ELF-1 (cell line): ENCODE data around the gene LIN28B.
"Not testable (repeated sequence)": the region's sequence is repeated elsewhere in the genome, so short reads cannot be mapped to it uniquely, and the experiment has no call there.

Experiments
- DNase-seq: peaks from one replicate; pipeline ENCODE4 v3.0.0-alpha.2; 2016; ENCODE audit warnings: low read depth, low spot score

LIN28B gene

DNA sequence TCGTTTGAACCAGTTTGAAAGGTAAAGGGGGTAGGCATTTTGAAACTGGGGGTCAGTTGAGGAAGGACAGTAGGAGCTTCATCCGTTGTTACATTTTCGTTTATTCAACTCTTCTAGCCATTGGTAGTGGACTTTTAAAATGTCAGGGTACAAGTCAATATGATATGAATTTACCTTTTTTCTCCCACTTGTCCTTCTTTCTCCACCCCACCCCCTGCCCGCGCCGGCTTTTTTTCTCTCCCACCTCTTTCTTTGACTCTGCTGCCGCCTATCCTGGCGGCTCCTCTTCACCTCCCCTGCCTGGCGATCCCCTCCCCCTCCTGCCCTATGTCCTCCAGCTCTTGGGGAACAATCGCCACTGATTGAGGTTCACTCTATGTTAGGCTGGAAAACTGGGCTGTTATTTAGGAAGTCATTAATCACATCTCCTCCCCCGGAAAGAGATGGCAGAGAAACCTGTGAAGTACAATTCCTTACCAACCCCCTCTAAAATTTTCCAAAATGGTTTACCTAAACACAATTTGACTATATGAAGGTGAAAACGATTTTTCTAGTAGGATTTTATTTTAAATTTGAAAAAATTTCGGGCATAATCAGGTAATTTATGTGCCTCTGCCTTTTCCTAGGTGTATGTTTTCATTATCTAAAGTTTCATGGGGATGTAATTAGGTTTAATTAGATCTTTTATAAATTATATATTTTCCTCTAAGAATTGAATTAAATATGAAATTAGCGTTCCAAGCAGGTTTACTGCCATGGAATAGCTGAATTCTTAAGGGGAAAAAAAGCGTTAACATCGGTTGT is 778 bp upstream of the LIN28B start:
- DNase-seq, result peak; percentile 88

DNA sequence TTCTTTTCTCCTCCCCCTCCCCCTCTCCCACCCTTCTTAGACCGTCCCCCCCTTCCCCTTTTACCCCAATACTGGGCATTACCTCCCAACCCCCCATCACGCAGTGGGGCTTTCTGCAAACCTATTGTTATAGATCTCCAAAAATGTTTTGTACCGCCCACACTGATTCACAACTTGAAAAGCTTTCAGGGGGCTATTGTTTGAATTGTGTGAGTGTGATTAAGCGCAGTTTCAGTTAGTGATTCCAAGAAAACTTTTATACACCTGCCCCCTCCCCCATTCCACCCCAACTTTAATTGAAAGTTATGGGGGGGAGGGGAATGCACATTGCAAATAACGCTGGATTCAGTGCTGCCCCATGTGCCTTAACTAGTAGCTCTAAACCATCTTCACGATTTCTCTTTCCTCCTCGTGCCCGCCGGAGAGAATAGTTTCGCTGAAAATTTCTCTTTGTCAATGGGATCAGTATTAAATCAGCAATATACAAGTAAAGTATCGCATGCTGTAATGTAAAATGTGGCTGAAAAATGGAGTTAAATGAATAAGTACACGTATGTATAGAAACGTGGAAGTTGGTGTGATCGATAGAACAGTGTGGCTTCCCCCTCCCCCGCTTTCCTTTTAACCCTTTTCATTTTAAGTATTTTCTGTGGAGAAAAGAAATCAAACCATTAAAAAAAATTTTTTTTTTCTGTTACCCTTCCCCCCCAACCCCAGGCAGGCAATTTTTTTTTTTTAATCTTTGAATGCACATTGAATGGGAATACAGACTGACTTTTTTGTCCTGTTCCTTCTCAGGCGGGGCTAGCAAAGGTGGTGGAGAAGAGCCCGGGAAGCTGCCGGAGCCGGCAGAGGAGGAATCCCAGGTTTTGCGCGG is 632 bp downstream of the LIN28B start:
- peak; percentile 71 for DNase-seq

DNA sequence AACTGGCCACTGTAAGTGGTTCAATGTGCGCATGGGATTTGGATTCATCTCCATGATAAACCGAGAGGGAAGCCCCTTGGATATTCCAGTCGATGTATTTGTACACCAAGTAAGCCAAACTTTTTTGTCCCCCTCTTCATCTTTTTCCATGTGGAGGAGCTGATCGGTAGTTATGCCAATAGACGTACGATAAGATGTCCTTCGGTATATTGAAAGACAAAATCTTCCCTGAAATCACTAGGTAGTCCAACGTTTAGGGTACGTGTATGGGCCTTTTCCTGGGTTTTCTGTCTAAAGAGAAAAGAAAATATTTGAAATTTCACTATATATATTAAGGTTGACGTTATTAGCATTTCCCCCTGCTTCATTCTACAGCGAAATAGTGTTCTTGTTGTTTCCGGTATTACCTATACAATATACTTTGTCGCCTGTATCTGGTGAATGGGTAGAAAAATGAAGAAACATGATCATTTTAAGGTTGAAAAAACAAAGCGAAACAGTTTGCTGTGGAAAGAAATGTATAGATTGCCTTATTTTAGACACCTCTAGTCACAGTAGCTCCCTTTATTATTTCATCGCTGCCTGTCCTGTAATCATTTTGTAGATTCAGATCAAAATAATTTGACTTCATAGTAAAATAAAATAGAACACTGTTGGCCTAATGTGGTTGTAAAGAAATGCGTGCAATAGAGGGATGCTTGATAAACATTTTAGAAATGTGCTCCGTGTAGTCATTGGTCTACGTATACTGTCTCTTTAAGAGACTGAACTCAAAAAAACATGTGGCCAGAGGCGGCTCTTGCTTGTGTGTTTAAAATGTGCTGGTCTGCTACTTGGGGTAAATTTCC is 1.5 kb downstream of the LIN28B start:
- peak; percentile 42 for DNase-seq

DNA sequence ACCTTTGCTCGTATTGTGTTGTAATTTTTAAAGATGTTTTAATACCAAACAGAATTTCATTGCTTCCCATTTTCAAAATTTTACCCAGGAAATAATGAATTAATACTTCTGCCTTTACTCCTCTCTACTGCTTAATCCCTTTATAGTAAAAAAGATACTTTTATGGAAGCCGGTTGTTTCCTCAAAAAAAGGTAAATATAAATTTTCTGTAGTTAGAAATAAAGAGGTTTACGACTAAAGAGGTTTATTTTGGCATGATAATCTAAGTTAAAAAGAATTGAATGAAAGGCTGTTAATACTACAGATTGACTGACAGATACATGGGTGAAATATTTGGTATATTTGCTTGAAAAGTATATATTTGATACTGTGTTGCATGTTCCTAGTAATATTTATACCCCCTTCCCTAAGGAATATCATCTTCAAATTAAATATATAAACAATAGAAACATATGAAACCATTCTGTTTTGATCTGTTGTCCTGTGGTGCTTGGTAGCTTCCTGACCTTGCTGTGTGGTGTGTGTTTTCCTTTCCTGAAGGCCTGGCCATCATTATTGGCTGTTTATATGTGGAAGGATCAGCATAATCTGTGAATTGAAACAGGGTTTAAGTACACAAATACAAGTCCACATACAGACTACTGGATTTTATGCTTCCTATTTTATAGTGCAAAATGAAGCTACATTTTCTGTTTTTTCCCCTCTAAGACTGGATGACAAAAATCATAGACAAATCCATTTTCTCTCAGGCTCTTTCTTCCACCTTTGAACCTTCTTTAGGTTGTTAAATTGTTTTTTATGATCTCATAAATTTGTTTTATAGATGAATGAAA is 2.3 kb downstream of the LIN28B start:
- no peak for DNase-seq

DNA sequence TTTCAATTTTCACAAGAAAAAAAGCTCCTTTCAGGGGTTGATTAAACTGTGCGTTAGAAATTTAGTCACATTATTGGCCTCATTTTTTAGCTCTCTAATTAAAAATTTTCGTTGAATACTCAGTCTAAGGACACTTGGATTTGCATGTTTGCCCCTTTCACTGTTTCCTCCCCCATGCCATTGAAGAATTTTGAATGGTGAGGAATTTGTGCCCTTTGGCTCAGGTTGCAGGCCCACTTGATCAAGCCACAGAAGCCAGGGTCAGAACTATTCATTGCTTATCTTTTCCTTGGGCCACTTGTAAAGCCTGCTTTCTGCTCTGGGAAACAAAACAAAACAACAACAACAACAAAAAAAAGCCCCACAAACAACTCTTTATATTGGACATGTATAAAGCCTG is 12.2 kb downstream of the LIN28B start:
- DNase-seq, result peak; percentile 68

DNA sequence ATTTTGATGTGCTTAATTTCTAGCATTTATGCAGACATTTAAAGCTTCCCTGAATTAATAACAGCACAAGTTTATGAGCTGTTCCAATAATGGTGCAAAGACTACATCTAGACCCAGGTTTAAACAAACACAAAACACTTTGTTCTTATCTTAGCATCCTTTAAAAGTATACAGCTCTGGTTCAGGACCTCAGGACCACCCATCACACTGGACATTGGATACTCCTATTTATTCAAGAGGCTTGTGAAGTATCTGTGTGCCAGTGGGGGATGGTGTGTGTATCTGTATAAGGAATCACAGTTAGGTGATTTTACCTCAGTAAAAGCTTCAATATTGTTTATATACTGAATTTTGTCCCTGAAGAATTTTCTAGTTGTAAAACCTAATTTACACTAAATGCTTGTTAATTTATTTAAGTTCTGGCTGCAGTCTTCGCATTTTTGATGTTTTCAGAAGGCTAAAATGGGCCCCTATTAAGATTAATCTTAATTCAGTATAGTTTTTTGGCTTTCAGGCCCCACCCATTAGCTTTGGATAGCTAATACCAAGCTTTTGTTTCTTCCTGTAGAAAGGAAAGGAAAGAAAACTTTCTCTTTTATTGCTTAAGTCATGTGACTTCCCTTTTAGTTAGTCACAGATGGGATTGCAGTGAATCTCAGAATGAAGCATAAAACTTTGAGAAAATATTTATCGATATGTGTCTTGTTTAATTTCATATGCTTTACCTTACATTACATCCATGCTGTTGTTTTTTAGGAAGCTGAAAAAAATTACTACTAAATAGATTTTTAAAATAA is 13.1 kb downstream of the LIN28B start:
- DNase-seq, result no peak

DNA sequence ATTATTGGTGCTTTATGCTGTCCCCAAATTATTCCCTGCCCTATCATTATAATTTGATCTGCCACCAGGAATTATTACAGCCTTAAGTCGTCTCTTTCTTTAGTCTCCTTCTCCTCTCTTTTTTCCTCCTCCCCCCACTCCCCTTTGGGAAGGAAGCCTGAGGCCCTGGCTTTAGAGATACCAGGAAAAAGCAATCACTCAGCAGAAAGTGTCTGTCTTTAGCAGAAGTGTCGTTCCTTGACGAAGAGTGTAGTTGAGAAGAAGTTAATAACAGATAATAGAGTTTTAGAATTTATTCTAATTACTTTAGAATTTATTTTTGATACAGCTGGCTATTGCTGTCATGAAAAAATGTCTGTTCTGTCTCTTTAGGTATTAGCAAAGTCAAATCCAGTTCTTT is 16.5 kb downstream of the LIN28B start:
- DNase-seq, result peak; percentile 32

DNA sequence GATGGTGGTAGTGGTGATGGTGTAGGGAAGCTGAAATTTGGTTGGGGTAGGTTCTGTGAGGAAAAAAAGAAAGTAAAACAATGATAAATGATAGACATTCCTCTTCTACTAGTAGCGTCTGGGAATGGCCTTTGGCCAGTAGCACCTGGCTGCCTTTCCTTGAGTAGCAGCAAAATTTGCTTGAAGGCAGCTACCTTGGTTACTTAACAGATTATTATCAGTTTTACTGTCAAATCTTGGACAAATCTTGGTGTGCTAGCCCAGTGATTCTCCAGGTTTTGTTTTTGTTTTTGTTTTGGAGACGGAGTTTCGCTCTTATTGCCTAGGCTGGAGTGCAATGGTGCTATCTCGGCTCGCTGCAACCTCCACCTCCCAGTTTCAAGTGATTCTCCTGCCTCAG is 26.4 kb downstream of the LIN28B start:
- no peak for DNase-seq

DNA sequence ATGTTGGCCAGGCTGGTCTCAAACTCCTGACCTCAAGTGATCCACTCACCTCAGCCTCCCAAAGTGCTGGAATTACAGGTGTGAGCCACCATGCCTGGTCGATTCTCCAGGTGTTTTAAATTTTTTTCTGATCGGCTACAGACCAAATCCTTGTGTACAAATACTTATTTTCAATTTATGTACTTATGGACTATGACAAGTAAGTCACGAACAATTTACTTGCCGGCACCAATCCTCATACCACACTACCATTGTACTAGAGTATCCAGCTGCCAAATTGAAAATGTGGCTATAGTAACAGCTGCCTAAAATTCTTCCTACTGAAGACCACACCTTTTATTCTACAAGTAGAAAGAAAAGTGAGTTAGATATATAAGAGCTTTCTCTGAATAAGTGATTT is 26.9 kb downstream of the LIN28B start:
- DNase-seq, result no peak

DNA sequence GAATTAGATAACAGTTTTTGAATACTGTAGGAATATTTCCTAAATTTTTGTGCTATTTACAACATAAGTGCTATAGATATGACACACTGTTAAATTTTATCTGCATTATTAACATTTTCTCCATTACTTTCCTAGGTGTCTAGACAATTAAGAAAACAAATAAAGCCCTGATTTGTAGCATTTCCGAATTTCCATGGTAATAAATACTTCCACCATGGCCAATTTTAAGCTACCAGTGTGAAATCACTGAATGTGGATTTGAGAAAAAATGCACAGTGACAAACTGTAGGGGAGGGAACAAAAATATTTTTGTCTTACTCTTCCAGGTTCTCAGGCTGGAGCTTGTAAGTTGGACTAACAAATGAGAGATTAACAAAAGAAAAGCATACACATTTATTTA is 27.9 kb downstream of the LIN28B start:
- no peak for DNase-seq

DNA sequence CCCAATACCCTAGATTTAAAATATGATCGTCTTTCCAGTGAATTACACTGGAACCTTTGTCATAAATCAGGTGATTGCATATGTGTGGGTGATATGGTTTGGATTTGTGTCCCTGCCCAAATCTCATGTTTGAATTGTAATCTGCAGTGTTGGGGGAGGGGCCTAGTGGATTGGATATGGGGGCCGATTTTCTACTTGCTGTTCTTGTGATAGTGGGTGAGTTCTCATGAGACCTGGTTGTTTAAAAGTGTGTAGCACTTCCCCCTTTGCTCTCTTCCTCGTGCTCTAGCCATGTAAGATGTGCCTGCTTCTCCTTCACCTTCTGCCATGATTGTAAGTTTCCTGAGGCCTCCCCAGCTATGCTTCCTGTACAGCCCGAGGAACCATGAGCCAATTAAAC is 29.0 kb downstream of the LIN28B start:
- DNase-seq, result not testable (repeated sequence)

DNA sequence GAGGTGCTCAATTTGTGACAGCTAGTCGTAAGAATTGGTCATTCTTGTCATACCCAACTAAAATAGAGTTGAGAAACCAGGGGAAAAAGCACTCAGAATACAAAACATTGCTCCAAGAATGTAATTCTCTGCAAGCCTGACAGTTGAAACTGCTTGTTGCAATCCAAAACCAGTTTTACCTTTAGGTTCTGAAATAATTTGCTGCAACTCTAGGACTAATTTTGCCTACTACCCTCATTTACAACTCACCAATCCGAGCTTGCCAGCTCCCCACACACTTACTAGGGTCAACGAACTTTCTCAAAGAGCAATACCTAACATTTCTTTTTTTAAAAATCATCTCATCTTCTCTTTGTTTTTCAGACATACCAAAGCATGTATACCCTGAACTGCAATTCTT is 29.7 kb downstream of the LIN28B start:
- no peak for DNase-seq

DNA sequence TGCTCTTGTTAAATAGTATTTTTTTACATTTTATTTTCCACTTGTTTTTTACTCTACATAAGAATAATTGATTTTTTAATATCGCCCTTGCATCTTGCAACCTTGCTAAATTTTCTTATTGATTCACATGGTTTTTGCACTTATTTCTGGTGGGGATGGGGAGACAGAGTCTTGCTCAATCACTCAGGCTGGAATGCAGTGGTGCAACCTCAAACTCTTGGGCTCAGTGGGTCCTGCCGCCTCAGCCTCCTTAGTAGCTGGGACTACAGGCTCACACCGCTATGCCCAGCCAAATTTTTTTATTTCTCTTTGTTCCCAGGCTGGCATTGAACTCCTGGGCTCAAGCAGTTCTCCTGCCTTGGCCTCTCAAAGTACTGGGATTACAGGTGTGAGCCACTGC is 30.3 kb downstream of the LIN28B start:
- no peak for DNase-seq

DNA sequence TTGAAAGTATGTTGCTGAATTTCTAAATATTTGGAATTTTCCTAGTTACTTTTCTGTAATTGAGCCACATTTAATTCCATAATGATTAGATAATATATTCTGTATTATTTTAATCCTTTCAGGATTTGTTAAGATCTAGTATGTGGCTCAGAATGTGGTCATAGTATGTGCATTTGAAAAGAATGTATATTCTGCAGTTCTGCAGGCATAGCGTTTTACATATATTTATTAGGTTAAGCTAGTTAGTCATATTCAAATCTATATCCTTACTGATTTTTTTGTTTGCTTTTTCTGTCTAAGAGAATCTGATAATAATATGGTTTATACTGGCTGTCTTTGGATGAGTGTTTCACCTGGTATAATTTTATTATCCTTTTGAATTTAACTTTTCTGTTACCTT is 33.2 kb downstream of the LIN28B start:
- DNase-seq, result no peak

DNA sequence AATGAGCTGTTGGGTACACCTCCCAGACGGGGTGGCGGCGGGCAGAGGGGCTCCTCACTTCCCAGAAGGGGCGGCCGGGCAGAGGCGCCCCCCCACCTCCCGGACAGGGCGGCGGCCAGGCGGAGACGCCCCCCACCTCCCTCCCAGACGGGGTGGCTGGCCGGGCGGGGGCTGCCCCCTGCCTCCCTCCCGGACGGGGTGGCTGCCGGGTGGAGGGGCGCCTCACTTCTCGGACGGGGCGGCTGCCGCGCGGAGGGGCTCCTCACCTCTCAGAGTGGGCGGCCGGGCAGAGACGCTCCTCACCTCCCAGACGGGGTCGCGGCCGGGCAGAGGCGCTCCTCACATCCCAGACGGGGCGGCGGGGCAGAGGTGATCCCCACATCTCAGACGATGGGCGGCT is 34.2 kb downstream of the LIN28B start:
- DNase-seq, result not testable (repeated sequence)

DNA sequence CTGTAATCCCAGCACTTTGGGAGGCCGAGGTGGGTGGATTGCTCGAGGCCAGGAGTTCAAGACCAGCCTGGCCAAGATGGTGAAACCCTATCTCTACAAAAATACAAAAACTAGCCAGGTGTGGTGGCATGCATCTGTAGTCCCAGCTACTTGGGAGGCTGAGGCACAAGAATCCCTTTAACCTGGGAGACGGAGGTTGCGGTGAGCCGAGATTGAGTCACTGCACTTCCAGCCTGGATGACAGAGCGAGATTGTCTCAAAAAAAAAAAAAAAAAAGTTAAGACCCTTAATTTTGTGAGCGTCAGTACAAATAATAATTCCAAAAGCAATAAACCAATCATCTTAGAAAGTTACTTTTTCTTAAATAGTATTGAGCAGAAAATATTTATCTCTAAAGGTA is 36.7 kb downstream of the LIN28B start:
- DNase-seq, result not testable (repeated sequence)

DNA sequence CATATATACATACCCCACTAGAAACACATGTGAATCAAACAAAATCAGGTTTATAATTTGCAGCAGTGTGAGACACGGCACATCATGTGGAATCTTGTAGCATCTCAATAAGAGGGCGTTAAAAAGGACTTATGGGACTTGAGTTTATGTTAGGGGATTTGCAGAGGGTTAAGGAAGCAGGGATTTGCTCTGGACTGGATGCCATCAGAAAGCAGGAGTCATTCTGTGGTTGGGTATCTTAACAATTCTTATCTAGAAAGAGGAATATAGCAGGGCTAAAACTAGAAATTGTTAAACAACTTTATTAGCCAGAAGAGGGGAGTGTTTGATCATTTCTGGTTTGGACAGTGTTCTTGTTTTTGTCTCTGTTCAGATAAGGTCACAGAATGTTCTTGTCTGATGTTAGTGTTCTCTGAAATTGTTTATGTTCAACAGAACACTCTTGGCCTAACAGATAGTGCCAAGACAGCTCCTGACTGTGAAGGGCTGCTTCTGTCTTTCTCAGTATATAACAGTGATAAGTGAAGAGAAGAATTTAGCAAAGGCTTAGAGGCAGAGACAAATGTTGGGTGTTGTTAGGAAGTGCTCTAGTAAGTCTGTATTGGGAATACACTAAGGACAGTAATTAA is 39.2 kb downstream of the LIN28B start:
- DNase-seq, result peak; percentile 38

DNA sequence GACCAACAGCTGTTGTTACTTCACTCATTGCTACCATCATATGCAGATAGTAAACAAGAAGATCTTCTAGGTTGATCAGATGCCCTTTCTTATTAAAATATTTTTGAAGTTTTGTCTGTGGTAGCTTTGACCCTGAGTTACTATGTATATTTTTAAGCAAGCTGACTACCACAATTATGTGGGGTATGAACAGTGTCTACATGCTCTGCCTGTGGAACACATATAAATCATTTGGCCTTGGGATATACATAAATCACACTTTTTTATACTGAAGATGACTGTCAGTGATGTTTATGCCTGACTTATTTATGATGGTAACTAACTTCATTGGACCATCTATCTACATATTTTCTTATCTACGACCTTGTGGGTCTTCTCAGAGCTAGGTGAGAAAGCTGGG is 44.2 kb downstream of the LIN28B start:
- no peak for DNase-seq

DNA sequence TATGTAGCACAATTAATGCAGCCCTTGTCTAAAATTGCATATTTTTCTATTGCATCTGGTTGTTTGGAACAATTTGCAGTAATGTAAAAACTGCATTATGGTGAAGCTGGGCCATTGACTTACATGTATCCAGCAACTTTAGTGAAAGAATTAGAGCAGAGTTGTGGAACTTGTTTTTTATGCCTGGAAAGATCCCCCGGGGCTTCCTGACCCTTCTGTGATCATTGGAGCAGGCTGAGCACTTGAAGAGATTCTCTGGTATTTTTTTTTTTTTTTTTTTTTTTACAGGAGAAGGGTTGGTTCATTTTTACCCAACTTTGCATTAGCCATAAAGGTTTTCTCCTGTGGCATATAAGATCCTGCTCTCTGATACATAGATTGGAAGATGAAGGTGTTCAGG is 45.0 kb downstream of the LIN28B start:
- DNase-seq, result peak; percentile 70

DNA sequence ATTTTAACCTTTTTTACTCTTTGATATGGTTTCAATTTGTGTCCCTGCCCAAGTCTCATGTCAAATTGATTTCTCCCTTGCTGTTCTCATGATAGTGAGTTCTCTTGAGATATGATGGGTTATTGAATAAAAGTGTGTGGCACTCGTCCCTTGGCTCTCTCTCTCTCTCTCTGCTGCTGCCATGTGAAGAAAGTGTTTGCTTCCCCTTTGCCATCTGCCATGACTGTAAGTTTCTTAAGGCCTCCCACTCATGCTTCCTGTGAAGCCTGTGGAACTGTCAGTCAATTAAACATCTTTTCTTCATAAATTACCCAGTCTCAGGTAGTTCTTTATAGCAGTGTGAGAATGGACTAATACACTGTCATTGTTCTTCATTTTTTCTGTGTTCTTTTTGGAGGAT is 48.5 kb downstream of the LIN28B start:
- DNase-seq, result no peak
